ENCODE measurements around the gene B3GAT2.

DNA sequence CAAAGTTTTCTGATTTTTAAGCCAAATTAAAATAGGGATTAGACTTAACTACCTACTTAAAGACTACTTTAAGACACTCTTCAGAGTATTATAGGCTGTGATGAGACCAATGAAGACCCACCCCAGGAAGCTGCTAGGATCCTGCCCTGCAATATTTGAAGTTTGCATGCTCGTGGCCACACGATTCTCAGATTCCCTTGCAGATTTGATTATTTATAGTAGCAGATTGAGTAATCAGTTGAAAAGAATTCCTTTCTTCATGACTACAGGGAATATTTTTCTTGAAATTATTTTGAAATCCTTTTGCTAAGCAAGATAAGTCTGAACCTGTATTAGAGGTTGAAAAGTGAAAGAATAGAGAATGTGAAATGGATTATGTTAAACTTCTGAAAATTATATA, 122.3 kb downstream of the B3GAT2 start:
- no peak for TF ChIP-seq EZH2 (IDR thresholded peaks at IDR 0.05; ENCODE audit: low read length)
- TF ChIP-seq, protein P1, sequence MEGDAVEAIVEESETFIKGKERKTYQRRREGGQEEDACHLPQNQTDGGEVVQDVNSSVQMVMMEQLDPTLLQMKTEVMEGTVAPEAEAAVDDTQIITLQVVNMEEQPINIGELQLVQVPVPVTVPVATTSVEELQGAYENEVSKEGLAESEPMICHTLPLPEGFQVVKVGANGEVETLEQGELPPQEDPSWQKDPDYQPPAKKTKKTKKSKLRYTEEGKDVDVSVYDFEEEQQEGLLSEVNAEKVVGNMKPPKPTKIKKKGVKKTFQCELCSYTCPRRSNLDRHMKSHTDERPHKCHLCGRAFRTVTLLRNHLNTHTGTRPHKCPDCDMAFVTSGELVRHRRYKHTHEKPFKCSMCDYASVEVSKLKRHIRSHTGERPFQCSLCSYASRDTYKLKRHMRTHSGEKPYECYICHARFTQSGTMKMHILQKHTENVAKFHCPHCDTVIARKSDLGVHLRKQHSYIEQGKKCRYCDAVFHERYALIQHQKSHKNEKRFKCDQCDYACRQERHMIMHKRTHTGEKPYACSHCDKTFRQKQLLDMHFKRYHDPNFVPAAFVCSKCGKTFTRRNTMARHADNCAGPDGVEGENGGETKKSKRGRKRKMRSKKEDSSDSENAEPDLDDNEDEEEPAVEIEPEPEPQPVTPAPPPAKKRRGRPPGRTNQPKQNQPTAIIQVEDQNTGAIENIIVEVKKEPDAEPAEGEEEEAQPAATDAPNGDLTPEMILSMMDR (optimal IDR thresholded peaks at IDR 0.05 in 1 of 3, IDR thresholded peaks at IDR 0.05 in 1 of 3, conservative IDR thresholded peaks at IDR 0.05 in 1 of 3; ENCODE audit: extremely low read depth in 1 of 3, insufficient read depth in 2 of 3, low read length in 3 of 3) = no peak
